Activated CD8-positive, alpha-beta memory T cell treated with anti-CD3 and anti-CD28 coated beads, Interleukin-2, amount 50 U/mL, for 24 hours (primary cell): Measurements from ENCODE around the gene IFI35.
"Not testable (repeated sequence)": the region's sequence is repeated elsewhere in the genome, so short reads cannot be mapped to it uniquely, and the experiment has no call there.

Source experiments
- DNase-seq: peaks from one replicate; pipeline ENCODE4 v3.0.0-alpha.2; 2020; ENCODE audit errors: extremely low read depth

The IFI35 gene

DNA sequence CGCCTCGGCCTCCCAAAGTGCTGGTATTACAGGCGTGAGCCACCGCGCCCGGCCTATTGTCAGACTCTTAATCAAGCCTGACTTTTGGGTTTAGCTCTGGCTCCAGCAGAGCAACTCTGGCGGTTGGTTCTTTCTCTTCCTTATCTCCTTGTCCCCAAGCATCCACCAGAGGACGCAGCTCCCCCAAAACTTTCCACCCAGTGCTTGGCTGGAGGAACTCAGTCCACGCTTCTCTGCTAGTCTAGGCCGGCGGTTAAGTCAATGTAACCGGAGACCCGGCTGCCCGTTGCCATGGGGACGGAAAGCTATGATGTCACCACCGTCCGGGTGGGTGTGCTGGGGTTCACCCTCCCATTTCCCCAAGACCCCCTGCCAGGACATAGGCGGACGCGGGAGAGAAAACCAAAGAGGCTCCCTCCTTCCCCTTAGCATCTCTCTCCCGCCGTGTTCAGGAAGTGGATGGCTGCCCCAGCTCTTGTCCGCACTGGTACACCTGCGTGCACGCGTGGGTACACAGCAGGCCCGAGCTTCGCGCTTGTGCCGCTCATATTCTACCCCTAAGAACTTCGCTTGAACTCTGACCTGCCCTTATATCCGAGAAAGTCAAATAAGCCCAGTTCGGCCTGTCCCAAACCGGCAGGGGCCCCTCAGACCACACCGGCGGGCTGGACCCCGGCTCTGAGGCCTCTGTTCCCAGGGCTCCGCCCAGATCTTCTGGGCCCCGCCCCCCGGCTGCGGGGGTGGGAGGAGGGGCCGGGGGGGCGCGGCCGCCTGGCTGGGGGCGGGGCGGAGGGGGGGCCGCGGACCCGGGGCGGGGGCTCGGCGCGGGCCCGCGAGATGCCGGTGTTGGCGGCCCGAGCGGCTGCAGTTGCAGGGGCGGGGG is 18.1 kb downstream of the IFI35 start, which contains the start of gene RND2:
RND2 (plus strand) TSS at position 825 of the 883 bp plus-strand sequence. CDS start 117 bp downstream, outside the sequence.
- peak; percentile 64 for DNase-seq

DNA sequence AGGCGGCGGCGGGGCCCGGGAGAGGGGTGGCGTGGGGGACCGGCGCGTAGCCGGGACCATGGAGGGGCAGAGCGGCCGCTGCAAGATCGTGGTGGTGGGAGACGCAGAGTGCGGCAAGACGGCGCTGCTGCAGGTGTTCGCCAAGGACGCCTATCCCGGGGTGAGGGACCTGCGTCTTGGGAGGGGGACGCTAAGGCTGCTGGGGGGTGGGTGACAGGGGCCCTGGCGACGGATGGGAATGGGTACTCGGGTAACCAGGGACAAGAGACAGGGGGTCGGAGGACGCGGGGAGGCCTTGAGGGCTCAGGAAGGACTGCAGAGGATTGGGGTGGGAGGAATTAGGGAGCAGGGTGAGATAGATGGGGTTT is 18.7 kb downstream of the IFI35 start:
- DNase-seq: no peak

GRCh38 chr17:43025766-43026537 is 19.4 kb downstream of the IFI35 start:
- DNase-seq: no peak

GRCh38 chr17:43026595-43026994 is 20.0 kb downstream of the IFI35 start:
- no peak for DNase-seq

GRCh38 chr17:43027091-43028032 is 20.8 kb downstream of the IFI35 start:
- DNase-seq: no peak

DNA sequence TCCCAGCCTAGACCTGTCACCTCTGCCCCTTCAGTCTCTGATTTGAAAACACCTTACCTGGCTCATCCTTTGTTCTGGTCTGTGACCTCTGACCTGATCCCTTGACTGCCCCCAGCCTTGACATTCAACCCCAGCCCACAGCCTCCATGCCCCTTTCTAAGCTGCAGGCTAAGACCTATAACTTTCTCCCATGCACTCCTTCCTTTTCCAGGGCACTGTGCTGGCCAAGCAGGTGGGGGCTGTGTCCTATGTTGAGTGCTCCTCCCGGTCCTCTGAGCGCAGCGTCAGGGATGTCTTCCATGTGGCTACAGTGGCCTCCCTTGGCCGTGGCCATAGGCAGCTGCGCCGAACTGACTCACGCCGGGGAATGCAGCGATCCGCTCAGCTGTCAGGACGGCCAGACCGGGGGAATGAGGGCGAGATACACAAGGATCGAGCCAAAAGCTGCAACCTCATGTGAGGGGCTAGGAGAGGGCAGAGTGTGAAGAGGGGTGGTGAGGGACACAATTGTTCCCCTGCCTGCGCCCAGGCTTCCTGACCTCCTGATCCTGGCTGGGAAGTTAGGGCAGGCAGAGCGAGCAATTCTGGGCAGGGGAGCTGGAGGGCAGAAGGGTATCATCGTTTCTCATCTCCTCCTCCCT is 21.8 kb downstream of the IFI35 start:
- no peak for DNase-seq

GRCh38 chr17:43030137-43030767 is 23.7 kb downstream of the IFI35 start:
- no peak for DNase-seq

- DNase-seq: no peak
Measured at GRCh38 chr17:43031666-43032065, 25.1 kb downstream of the IFI35 start.

- DNase-seq: no peak
Measured at GRCh38 chr17:43033948-43034881, 27.6 kb downstream of the IFI35 start.

- DNase-seq: no peak
Measured at GRCh38 chr17:43034894-43035293, 28.3 kb downstream of the IFI35 start.

- DNase-seq: no peak
Measured at GRCh38 chr17:43039646-43040045, 33.1 kb downstream of the IFI35 start.

DNA sequence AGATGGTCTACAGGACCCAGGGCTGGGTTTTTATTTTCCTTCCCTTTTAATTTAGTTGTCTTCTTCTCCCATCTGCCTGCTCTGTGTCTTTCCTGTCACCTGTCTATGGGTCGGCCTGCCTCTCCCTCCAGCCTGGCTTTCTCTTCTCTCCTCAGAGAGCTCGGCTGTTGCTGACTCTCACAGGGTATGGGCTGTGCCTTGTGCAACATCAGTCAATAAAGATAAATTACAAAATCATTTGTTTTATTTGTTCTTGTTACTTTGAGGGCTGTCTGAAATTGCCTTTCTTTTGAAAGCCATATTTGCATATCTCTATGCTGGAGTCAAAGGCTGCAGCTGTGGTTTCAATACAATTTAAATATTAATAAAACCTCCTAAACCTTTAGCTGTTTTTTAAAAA is 34.1 kb downstream of the IFI35 start:
- DNase-seq: no peak

- no peak for DNase-seq
Measured at GRCh38 chr17:43042025-43042628, 35.5 kb downstream of the IFI35 start.

DNA sequence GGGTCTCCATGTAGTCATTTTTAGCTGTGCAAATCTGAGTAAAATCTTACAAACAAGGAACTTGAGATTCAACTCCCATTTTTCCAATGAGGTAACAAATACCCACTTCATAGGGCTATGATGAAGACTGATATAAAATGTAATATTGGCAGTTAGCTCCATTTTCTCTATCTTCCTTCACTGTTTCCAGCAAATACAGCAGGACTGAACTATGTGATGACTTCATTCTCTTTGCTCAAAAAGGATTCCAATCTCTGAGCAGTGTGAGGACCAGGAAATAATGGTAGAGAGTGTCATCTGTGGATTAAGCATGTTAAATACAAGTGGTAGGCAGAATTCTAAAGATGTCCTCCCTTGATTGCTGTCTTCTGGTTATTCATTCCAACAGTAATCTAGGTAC is 36.7 kb downstream of the IFI35 start:
- DNase-seq: no peak

DNA sequence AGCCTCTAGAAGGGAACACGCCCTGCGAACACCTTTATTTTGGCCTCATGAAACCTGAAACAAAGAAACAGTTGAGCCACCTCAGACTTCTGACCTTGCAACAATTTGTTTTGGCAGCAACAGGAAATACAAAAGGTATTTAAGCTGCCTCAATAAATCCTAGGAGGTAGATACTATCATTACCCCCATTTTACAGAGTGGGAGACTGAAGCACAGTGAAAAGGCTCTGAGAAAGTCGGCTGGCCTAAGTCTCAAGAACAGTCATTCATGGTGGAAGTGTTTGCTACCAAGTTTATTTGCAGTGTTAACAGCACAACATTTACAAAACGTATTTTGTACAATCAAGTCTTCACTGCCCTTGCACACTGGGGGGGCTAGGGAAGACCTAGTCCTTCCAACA is 37.4 kb downstream of the IFI35 start:
- DNase-seq: no peak

- no peak for DNase-seq
Measured at GRCh38 chr17:43051969-43052368, 45.4 kb downstream of the IFI35 start.

DNA sequence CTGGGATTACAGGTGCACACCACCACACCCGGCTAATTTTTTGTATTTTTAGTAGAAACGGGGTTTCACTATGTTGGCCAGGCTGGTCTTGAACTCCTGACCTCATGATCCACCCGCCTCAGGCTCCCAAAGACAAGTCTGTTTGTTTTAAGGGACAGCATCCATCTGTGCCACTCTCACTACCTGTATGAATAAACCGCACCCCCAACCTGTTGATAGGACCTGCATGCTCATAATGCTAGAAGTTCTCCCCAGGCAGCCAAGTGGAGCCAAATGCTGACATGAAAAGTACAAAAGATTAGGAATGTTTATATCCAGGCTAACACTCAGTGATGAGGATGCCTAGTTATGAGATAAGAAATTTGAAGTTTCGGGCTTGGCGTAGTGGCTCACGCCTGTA is 46.4 kb downstream of the IFI35 start:
- DNase-seq: not testable (repeated sequence)

DNA sequence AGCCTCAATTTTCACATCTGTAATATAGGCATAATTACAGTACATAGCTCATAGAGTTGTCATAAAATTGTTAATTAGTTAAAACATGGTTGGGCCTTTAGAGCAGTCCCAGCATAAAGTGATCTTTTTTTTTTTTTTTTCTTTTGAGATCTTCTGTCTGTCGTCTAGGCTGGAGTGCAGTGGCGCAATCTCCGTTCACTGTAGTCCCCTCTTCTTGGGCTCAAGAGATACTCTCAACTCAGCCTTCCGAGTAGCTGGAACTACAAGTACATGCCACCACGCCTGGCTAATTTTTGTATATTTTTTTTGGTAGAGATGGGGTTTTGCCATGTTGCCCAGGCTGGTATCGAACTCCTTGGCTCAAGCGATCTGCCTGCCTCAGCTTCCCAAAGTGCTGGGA is 49.5 kb downstream of the IFI35 start:
- DNase-seq: no peak

DNA sequence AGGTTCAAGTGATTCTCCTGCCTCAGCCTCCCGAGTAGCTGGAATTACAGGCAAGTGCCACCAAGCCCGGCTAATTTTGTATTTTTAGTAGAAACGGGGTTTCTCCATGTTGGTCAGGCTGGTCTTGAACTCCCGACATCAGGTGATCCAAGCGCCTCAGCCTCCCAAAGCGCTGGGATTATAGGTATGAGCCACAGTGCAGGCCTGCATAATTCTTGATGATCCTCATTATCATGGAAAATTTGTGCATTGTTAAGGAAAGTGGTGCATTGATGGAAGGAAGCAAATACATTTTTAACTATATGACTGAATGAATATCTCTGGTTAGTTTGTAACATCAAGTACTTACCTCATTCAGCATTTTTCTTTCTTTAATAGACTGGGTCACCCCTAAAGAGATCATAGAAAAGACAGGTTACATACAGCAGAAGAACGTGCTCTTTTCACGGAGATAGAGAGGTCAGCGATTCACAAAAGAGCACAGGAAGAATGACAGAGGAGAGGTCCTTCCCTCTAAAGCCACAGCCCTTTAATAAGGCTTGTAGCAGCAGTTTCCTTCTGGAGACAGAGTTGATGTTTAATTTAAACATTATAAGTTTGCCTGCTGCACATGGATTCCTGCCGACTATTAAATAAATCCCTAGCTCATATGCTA is 56.5 kb downstream of the IFI35 start:
- no peak for DNase-seq
